ENCODE results near the gene KCNJ11. TPM values are rescaled to one million over a fixed set of nuclear protein-coding genes. Genes with fewer than 3 reads are reported as not detected.
A peak's percentile ranks its signal among the peaks of the same experiment; 100 is the strongest.

Gene KCNJ11
- total RNA-seq, 1 donor from 2014 or later: 0.79 TPM

- H3K4me3 ChIP-seq (ENCODE audit: low read depth, low read length): no peak overlapping the region
- no peak for FAIRE-seq
- H3K27me3 ChIP-seq (ENCODE audit: control insufficient read depth, insufficient read depth, low read length): no peaks in the 10 kb centered on the region
- TF ChIP-seq CTCF (IDR thresholded peaks at IDR 0.05; ENCODE audit: insufficient read depth, low read length, severe bottlenecking): no peak
- DNase-seq (ENCODE audit: low read depth): peak; percentile 26
- no peaks in the 10 kb centered on the region for H3K36me3 ChIP-seq (ENCODE audit: control insufficient read depth, insufficient read depth, low read length)
These were observed 5.0 kb downstream of the KCNJ11 start for GRCh38 chr11:17383461-17383860.

- FAIRE-seq: no peak
- no peaks in the 10 kb centered on the region for H3K27me3 ChIP-seq (ENCODE audit: control insufficient read depth, insufficient read depth, low read length)
These were observed 6.3 kb downstream of the KCNJ11 start for GRCh38 chr11:17382046-17382728.

GRCh38 chr11:17381156-17381555, 7.3 kb downstream of the KCNJ11 start:
- Histone ChIP-seq H3K27me3 (ENCODE audit: control insufficient read depth, insufficient read depth, low read length) (no peaks in the 10 kb centered on the region), H3K4me3 (ENCODE audit: low read depth, low read length) (no peak overlapping the region), H3K36me3 (ENCODE audit: control insufficient read depth, insufficient read depth, low read length) (no peaks in the 10 kb centered on the region)
- FAIRE-seq (no peak), DNase-seq (ENCODE audit: low read depth) (no peak)
- no peak for TF ChIP-seq CTCF (IDR thresholded peaks at IDR 0.05; ENCODE audit: insufficient read depth, low read length, severe bottlenecking)

More at GRCh38 chr11:17382046-17382728, 6.3 kb downstream of the KCNJ11 start:
- DNase-seq (ENCODE audit: low read depth): no peak
- no peak for TF ChIP-seq CTCF (IDR thresholded peaks at IDR 0.05; ENCODE audit: insufficient read depth, low read length, severe bottlenecking)
- Histone ChIP-seq H3K36me3 (ENCODE audit: control insufficient read depth, insufficient read depth, low read length) (no peaks in the 10 kb centered on the region), H3K4me3 (ENCODE audit: low read depth, low read length) (no peak overlapping the region)

- FAIRE-seq (no peak), DNase-seq (ENCODE audit: low read depth) (peak; percentile 87)
- Histone ChIP-seq H3K36me3 (ENCODE audit: control insufficient read depth, insufficient read depth, low read length) (no peaks in the 10 kb centered on the region), H3K27me3 (ENCODE audit: control insufficient read depth, insufficient read depth, low read length) (no peaks in the 10 kb centered on the region), H3K4me3 (ENCODE audit: low read depth, low read length) (no peak overlapping the region)
- no peak for TF ChIP-seq CTCF (IDR thresholded peaks at IDR 0.05; ENCODE audit: insufficient read depth, low read length, severe bottlenecking)
These were observed 8.9 kb downstream of the KCNJ11 start for GRCh38 chr11:17379383-17380180.

- H3K36me3 ChIP-seq (ENCODE audit: control insufficient read depth, insufficient read depth, low read length): no peaks in the 10 kb centered on the region
- peak; percentile 13 for FAIRE-seq
- no peaks in the 10 kb centered on the region for H3K27me3 ChIP-seq (ENCODE audit: control insufficient read depth, insufficient read depth, low read length)
- no peak for TF ChIP-seq CTCF (IDR thresholded peaks at IDR 0.05; ENCODE audit: insufficient read depth, low read length, severe bottlenecking)
- peak; percentile 89 for DNase-seq (ENCODE audit: low read depth)
- no peak overlapping the region for H3K4me3 ChIP-seq (ENCODE audit: low read depth, low read length)
These were observed 9.8 kb downstream of the KCNJ11 start for GRCh38 chr11:17378655-17379054.
